PC-3 (cell line): ENCODE measurements around the gene TAAR6. TPM values are rescaled to one million over a fixed set of nuclear protein-coding genes. Genes with fewer than 3 reads are reported as not detected.
"Not testable (repeated sequence)": the region's sequence is repeated elsewhere in the genome, so short reads cannot be mapped to it uniquely, and the experiment has no call there.

ENCODE experiments used
- ATAC-seq: fragments of 200-7000 bp; cut with Tn5 transposase; 2 replicates; pipeline ENCODE4 v1.9.1; 2020; ENCODE audit warnings: mild to moderate bottlenecking, moderate library complexity
- BruUV-seq: library from RNA; stranded (reverse); fragments of 400-500 nt; replicated peaks from 2 replicates; lab custom pipeline; 2021; lab: Mats Ljungman, UMichigan
- CTCF ChIA-PET: fragments of 300-600 bp; sonication (Branson Sonifier 250); formaldehyde crosslinking; loops from one replicate; lab custom pipeline; 2022; ENCODE audit warnings: antibody characterized with exemption; lab: Charles Lee
- POLR2A ChIA-PET: fragments of 300-600 bp; sonication (Branson Sonifier 250); formaldehyde crosslinking; loops from one replicate; lab custom pipeline; 2022; ENCODE audit warnings: antibody characterized with exemption; ENCODE audit not compliant: unreplicated experiment; lab: Charles Lee
- DNase-seq: peaks from one replicate; pipeline ENCODE4 v3.0.0-alpha.2; 2015
- H2AFZ ChIP-seq: fragments of 300-600 bp; sonication (generic); 2 replicates; pipeline ENCODE4 v1.6.0; 2016; ENCODE audit warnings: antibody characterized with exemption, low read length
- H3F3A ChIP-seq: fragments of 300-600 bp; sonication (generic); one replicate; pipeline ENCODE4 v1.6.0; 2017; ENCODE audit warnings: antibody characterized with exemption, low read length, control low read depth, mild to moderate bottlenecking; ENCODE audit not compliant: unreplicated experiment
- H3K27ac ChIP-seq: fragments of 300-600 bp; sonication (generic); 2 replicates; pipeline ENCODE4 v1.5.1; 2016; ENCODE audit warnings: mild to moderate bottlenecking, low read length
- H3K27me3 ChIP-seq: fragments of 300-600 bp; sonication (generic); 2 replicates; pipeline ENCODE4 v1.6.1; 2016; ENCODE audit warnings: low read length, mixed read lengths
- H3K36me3 ChIP-seq: fragments of 300-600 bp; sonication (generic); 2 replicates; pipeline ENCODE4 v1.6.1; 2016; ENCODE audit warnings: low read depth, mixed run types, low read length, mixed read lengths
- H3K4me1 ChIP-seq: fragments of 300-600 bp; sonication (generic); 2 replicates; pipeline ENCODE4 v1.5.1; 2016; ENCODE audit warnings: low read length; ENCODE audit not compliant: insufficient read depth
- H3K4me2 ChIP-seq: fragments of 300-600 bp; sonication (generic); 2 replicates; pipeline ENCODE4 v1.6.0; 2016; ENCODE audit warnings: low read length
- H3K4me3 ChIP-seq: fragments of 300-600 bp; sonication (generic); 2 replicates; pipeline ENCODE4 v1.5.1; 2016; ENCODE audit warnings: mild to moderate bottlenecking, low read length, mixed read lengths
- H3K79me2 ChIP-seq: fragments of 300-600 bp; sonication (generic); 2 replicates; pipeline ENCODE4 v1.6.1; 2017; ENCODE audit warnings: low read length, mixed read lengths
- H3K9ac ChIP-seq: fragments of 300-600 bp; sonication (generic); 2 replicates; pipeline ENCODE4 v1.6.0; 2016; ENCODE audit warnings: mild to moderate bottlenecking, low read length
- H3K9me2 ChIP-seq: fragments of 300-600 bp; sonication (generic); replicated peaks from 2 replicates; pipeline ENCODE4 v1.6.1; 2016; ENCODE audit warnings: mixed run types, low read length, mixed read lengths
- H3K9me3 ChIP-seq: fragments of 300-600 bp; sonication (generic); 2 replicates; pipeline ENCODE4 v1.6.1; 2016; ENCODE audit warnings: low read length, mixed read lengths
- H4K20me1 ChIP-seq: fragments of 300-600 bp; sonication (generic); 2 replicates; pipeline ENCODE4 v1.6.1; 2016; ENCODE audit warnings: low read length, mixed read lengths
- EZH2 ChIP-seq: fragments of 300-600 bp; sonication (generic); IDR thresholded peaks from one replicate; pipeline ENCODE4 v1.6.1; 2017; ENCODE audit warnings: antibody characterized with exemption, mild to moderate bottlenecking, low read length; ENCODE audit not compliant: unreplicated experiment
- EZH2phosphoT487 ChIP-seq: fragments of 300-600 bp; sonication (generic); IDR thresholded peaks from 2 replicates; pipeline ENCODE4 v1.6.1; 2018; ENCODE audit warnings: mild to moderate bottlenecking, antibody characterized with exemption, low read length, borderline replicate concordance
- intact Hi-C: fragments of 100-400 bp; cut with micrococcal nuclease; formaldehyde crosslinking; loops from 2 replicates; pipeline ENCODE4 v1.9.0; 2023
- total RNA-seq: library from RNA; depleted of rRNA; stranded (reverse); fragments of >200 nt; gene quantifications from 2 replicates; pipeline ENCODE4 v1.2.3, GENCODE V29; 2014
- TF ChIP-seq, protein P1 (sequence below): fragments of 300-600 bp; sonication (generic); conservative IDR thresholded peaks from 2 replicates; pipeline ENCODE4 v1.5.1; 2017; ENCODE audit warnings: antibody characterized with exemption, low read depth, mild to moderate bottlenecking, low read length

The TAAR6 gene
- total RNA-seq, 1 experiment from 2014 or later = not detected

DNA sequence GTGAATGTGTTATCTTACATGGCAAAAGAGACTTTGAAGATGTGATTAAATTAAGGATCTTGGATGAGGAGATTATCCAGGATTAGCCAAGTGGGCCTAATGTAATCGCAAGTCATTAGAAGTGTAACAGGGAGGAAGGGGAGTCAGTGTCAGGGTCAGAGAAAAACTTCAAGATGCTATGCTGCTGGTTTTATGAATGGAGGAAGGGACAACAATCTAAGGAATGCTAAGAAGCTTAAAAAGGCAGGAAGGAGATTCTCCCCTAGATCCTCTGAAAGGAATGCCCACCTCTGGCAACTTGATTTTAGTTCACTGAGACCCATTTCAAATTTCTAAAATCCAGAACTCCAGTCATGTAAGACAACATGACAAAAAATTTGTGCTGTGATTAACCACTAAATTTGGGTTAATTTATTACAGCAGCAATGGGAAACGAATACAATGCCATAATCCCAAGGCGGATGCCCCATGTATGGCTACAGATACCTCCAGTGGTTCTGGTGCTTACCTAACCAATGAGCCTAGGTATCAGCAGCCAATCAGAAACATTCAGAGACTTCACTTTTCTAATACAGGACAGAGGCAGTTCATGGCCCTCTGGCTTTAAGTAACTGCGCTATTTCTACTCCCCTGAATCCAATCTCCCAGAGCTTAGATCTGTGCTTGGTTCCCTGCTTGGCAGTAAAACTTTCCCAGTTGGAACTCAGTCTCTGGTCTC is 21.2 kb upstream of the TAAR6 start:
- Histone ChIP-seq H3K4me3 (no peak overlapping the region), H3K27ac (no peak overlapping the region), H3K9ac (no peak overlapping the region), H3K9me2 (no peaks in the 10 kb centered on the region; the same call in 1 of the 2 replicates), H3K4me2 (no peak overlapping the region), H4K20me1 (no peaks in the 10 kb centered on the region), H3K4me1 (no peaks in the 10 kb centered on the region), H2AFZ (no peak overlapping the region), H3K27me3 (no peaks in the 10 kb centered on the region), H3F3A (no peaks in the 10 kb centered on the region), H3K36me3 (no peaks in the 10 kb centered on the region), H3K9me3 (no peaks in the 10 kb centered on the region), H3K79me2 (no peaks in the 10 kb centered on the region)
- BruUV-seq = no TSS peak
- no peak for DNase-seq
- intact Hi-C loops = no loop called here
- ChIA-PET POLR2A (no interaction called here), CTCF (no interaction called here)
- no peak for TF ChIP-seq EZH2phosphoT487
- ATAC-seq = no peak

DNA sequence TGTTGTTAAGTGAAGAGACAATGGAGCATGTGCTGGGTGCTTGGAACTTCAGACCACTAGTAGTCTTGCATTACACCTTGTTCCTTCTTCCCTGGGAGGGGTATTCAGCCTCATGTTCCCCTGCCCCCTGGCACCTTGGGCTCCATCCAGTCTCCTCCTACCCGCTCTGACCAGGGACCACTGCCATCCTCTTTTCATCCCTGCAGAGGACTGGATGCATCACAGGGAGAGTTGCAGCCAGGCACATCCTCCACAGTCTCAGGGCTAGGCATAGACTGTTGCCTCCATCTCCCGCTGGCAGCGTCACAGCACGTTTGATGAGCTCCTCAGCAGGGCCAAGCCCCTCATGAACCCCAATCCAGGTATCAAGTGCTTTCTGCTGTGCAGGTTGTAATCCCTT is 18.9 kb upstream of the TAAR6 start:
- no peaks in the 10 kb centered on the region for H3K4me1 ChIP-seq
- H3K27me3 ChIP-seq = no peaks in the 10 kb centered on the region
- no peaks in the 10 kb centered on the region for H3F3A ChIP-seq
- no peaks in the 10 kb centered on the region for H4K20me1 ChIP-seq
- H2AFZ ChIP-seq = no peak overlapping the region
- no peaks in the 10 kb centered on the region for H3K36me3 ChIP-seq
- no peak overlapping the region for H3K9ac ChIP-seq
- H3K9me3 ChIP-seq = no peaks in the 10 kb centered on the region
- no peak for ATAC-seq
- no peaks in the 10 kb centered on the region for H3K79me2 ChIP-seq
- ChIA-PET CTCF (no interaction called here), POLR2A (no interaction called here)
- DNase-seq = no peak
- no TSS peak for BruUV-seq
- intact Hi-C loops = no loop called here
- H3K27ac ChIP-seq = no peak overlapping the region
- H3K4me2 ChIP-seq = no peak overlapping the region
- no peak overlapping the region for H3K4me3 ChIP-seq
- H3K9me2 ChIP-seq = no peaks in the 10 kb centered on the region; the same call in 1 of the 2 replicates
- TF ChIP-seq, protein P1, sequence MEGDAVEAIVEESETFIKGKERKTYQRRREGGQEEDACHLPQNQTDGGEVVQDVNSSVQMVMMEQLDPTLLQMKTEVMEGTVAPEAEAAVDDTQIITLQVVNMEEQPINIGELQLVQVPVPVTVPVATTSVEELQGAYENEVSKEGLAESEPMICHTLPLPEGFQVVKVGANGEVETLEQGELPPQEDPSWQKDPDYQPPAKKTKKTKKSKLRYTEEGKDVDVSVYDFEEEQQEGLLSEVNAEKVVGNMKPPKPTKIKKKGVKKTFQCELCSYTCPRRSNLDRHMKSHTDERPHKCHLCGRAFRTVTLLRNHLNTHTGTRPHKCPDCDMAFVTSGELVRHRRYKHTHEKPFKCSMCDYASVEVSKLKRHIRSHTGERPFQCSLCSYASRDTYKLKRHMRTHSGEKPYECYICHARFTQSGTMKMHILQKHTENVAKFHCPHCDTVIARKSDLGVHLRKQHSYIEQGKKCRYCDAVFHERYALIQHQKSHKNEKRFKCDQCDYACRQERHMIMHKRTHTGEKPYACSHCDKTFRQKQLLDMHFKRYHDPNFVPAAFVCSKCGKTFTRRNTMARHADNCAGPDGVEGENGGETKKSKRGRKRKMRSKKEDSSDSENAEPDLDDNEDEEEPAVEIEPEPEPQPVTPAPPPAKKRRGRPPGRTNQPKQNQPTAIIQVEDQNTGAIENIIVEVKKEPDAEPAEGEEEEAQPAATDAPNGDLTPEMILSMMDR = no peak
- TF ChIP-seq EZH2 = no peak
- TF ChIP-seq EZH2phosphoT487 = no peak

DNA sequence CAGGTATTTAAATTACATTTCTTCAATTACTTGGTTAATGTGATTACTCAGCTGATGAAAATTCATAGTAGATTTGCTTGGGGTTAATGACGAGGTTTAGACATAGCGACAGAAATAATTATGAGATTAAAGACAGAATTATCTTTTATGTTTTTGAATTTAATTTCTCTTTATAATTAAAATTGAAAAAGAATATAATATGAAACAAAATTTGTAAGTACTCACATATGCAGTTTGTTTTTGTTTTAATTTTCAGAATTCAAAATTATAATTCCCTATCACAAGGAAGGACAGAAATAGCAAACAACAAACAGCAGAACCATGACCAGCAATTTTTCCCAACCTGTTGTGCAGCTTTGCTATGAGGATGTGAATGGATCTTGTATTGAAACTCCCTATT is 17.8 kb upstream of the TAAR6 start, which contains the start of gene TAAR8:
Gene TAAR8, plus strand, starts transcription at position 301 of the 400 bp plus-strand sequence. Its CDS starts 21 bp downstream, at position 322.
- Histone ChIP-seq H4K20me1 (no peaks in the 10 kb centered on the region), H3F3A (no peaks in the 10 kb centered on the region), H3K4me3 (no peak within 1 kb of the TSS), H2AFZ (no peak within 1 kb of the TSS), H3K9me3 (no peaks in the 10 kb centered on the region), H3K27ac (no peak within 1 kb of the TSS), H3K79me2 (no peaks in the 10 kb centered on the region), H3K27me3 (no peaks in the 10 kb centered on the region), H3K9ac (no peak within 1 kb of the TSS), H3K4me2 (no peak within 1 kb of the TSS), H3K36me3 (no peaks in the 10 kb centered on the region), H3K4me1 (no peaks in the 10 kb centered on the region), H3K9me2 (no peaks in the 10 kb centered on the region)
- ATAC-seq = no peak
- intact Hi-C loops = no loop called here
- TF ChIP-seq EZH2 (no peak), EZH2phosphoT487 (no peak)
- TF ChIP-seq, protein P1 = no peak
- no TSS peak for BruUV-seq
- no peak for DNase-seq
- CTCF ChIA-PET = no interaction called here
- POLR2A ChIA-PET = no interaction called here

DNA sequence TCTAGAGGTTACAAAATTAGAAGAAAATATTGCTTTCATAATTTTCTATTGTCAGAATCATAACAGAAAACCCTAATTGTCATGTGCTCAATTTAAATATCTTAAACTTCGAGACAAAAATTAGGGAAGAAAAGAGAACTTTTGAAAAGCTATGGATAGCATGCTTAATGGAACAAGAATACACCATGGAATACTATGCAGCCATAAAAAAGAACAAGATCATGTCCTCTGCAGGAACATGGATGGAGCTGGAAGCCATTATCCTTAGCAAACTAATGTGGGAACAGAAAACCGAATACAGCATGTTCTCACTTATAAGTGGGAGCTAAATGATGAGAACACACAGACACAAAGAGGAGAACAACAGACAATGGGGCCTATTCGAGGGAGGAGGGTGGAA is 10.0 kb upstream of the TAAR6 start:
- H4K20me1 ChIP-seq, H3K4me1 ChIP-seq, ATAC-seq, CTCF ChIA-PET, H3K27ac ChIP-seq, H3F3A ChIP-seq, H3K9me2 ChIP-seq, H3K36me3 ChIP-seq, DNase-seq, intact Hi-C loops, H3K9me3 ChIP-seq, H3K4me3 ChIP-seq, H3K79me2 ChIP-seq, BruUV-seq, H3K27me3 ChIP-seq, H3K9ac ChIP-seq, H2AFZ ChIP-seq, H3K4me2 ChIP-seq: not testable (repeated sequence)
- POLR2A ChIA-PET = interaction anchor here (0.7 kb wide), 1 partner anchor 932 kb away, joined by 3 read pairs; the partner anchor contains the start of gene MED23
